ENCODE measurements around the gene NRDC.

DNA sequence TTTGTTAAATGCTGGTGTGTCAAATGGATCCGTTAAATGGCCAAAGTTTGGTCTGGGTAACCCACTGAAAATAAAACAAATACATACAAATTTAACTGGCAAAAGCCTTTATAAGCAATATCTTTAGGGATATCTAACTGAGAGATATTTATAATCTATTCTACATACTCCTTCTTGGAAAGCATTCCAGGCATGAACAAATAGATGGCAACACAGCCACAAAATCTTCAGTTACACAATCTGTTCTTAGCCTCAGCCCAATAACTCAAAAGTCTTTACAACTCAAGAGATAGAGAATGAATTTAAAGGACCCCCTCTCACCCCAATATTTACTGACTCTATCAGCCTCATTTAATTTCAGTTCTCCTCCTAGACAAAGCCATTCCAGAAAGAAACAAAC is 58.7 kb downstream of the NRDC start:
- TF ChIP-seq NRF1 (IDR thresholded peaks at IDR 0.05; ENCODE audit: low read depth, low read length): no peak
- TF ChIP-seq SP1 (IDR thresholded peaks at IDR 0.05; ENCODE audit: low read depth, low read length): no peak
- no peak for TF ChIP-seq POLR2A (IDR thresholded peaks at IDR 0.05; ENCODE audit: control extremely low read depth in 1 of 2, low read depth in 2 of 2, low read length in 2 of 2)
- TF ChIP-seq, protein P1, sequence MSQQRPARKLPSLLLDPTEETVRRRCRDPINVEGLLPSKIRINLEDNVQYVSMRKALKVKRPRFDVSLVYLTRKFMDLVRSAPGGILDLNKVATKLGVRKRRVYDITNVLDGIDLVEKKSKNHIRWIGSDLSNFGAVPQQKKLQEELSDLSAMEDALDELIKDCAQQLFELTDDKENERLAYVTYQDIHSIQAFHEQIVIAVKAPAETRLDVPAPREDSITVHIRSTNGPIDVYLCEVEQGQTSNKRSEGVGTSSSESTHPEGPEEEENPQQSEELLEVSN (IDR thresholded peaks at IDR 0.05): no peak
- TF ChIP-seq, protein P2, sequence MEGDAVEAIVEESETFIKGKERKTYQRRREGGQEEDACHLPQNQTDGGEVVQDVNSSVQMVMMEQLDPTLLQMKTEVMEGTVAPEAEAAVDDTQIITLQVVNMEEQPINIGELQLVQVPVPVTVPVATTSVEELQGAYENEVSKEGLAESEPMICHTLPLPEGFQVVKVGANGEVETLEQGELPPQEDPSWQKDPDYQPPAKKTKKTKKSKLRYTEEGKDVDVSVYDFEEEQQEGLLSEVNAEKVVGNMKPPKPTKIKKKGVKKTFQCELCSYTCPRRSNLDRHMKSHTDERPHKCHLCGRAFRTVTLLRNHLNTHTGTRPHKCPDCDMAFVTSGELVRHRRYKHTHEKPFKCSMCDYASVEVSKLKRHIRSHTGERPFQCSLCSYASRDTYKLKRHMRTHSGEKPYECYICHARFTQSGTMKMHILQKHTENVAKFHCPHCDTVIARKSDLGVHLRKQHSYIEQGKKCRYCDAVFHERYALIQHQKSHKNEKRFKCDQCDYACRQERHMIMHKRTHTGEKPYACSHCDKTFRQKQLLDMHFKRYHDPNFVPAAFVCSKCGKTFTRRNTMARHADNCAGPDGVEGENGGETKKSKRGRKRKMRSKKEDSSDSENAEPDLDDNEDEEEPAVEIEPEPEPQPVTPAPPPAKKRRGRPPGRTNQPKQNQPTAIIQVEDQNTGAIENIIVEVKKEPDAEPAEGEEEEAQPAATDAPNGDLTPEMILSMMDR (IDR thresholded peaks at IDR 0.05; ENCODE audit: control extremely low read depth in 1 of 3, insufficient read depth in 1 of 3, low read depth in 1 of 3, low read length in 3 of 3): no peak
- TF ChIP-seq RBBP5 (IDR thresholded peaks at IDR 0.05; ENCODE audit: borderline replicate concordance, low read depth, low read length): no peak

All from H1 (cell line).